Stimulated activated CD4-positive, alpha-beta T cell treated with anti-CD3 and anti-CD28 coated beads, Interleukin-4, amount 100 ng/mL, for 1 hour (primary cell): ENCODE measurements around the gene ZNF521.
"Not testable (repeated sequence)": the region's sequence is repeated elsewhere in the genome, so short reads cannot be mapped to it uniquely, and the experiment has no call there.

Experiments used
- DNase-seq: peaks from one replicate; pipeline ENCODE4 v3.0.0-alpha.2; 2020

The ZNF521 gene

GRCh38 chr18:25288340-25288938 is 63.5 kb downstream of the ZNF521 start:
- no peak for DNase-seq

DNA sequence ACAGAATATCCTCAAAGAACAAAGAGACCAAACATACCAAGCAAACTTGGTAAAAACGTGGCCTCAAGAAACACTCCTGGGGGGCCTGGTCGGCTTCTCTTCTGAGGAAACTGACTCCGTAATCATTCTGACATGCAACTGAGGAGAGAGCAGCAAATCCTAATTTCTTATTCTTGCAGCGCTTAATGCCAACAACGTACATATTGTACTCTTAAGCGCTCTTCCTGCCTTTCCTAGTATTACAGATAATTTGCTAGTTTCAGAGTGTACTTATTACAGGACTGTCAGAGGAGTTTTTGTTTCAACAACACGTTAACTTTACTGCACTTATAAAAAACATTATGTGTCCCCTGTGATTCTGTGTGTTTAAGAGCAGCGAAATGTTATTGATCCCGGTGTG is 64.9 kb downstream of the ZNF521 start:
- DNase-seq, result no peak

GRCh38 chr18:25284861-25285550 is 67.0 kb downstream of the ZNF521 start:
- DNase-seq, result no peak

DNA sequence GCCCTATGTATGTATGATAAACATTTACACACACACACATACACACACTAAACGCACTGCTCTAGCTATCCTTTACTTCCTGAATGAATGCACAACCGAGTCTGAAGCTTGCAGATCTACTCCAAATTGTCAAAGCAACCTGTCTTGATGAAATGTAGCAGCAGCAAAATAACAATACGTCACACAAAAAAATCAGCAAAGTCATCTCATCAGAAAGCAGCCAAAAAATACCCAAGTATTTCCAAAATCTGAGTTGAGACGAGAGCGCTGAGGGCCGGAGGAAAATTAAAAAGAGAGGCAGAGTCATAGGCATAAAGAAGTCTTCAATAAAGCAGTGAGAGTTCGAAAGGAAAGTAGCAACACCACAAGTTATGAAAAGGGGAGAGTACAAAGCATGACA is 67.7 kb downstream of the ZNF521 start:
- DNase-seq, result no peak

DNA sequence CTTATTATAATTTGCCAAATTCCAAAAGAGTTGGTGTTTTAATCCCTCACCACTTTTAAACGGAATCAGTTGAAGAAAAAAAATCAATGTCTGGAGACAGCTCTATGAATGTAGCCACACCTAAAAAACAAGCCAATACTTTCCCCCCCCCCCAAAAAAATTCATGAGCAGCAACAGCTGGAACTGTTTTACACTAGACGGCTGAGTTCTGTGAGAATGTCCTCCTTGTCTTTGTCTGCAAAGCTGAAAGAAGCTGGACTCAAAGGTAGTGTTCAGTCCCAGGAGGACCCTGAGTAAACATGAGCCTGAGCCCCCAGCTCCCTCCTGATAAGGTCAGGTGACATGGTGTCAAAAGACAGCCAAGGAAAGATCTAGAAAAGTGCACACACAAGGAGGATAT is 68.2 kb downstream of the ZNF521 start:
- no peak for DNase-seq

DNA sequence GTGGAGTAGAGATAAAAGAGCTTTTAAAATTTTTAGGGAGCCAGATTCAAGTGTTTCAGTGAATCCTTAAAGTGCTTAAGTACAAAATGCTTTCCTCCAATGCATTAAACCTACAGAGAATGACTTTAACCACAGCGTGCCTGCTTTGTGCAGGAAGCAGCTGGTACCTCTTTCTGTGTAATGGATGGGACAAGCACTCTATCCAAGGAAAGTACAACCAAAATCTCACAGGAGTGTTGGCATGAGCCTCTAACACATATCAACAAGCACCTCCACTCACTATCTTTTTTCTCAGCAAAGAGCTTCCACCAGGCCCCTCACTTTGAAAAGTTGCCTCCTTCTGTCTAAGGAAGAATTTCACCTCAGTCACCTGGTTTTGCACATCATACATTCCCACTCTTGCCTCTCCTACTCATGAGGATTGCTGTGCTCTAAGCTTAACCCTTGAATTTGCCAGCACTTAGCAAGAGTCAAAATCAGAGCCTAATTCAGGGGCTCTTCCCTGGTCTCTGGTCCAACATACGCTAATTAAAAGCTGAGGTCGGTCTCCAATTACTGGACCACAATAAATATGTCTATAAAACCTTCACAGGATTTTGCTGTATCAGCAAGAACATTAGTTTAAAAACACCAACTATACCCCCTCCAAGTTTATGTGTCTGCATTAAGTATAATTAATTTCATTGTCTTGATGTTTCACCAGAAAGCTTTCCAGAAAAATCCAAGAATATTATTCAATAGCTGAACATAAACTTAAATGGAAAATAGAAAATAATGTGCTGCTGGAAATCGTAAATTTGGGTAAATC is 68.9 kb downstream of the ZNF521 start:
- no peak for DNase-seq

DNA sequence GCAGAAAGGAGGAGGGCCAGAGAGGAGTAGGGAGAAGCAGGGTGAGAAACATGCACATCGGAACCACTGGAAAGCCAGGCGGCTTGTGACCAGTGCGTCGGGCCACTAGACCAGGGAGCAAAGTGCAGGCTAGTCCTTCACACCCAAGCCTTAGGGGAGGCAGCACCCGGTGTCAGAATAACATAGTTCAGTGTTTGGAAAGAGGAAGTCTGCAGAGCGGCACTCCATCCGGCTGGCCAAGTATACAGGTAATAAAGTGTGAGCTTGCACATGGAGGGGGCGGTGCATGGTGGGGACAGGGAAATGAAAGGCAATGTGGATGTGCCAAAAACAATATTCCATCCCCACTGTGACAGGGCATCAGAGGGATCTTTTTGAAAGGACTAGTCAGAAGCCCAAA is 69.7 kb downstream of the ZNF521 start:
- no peak for DNase-seq

DNA sequence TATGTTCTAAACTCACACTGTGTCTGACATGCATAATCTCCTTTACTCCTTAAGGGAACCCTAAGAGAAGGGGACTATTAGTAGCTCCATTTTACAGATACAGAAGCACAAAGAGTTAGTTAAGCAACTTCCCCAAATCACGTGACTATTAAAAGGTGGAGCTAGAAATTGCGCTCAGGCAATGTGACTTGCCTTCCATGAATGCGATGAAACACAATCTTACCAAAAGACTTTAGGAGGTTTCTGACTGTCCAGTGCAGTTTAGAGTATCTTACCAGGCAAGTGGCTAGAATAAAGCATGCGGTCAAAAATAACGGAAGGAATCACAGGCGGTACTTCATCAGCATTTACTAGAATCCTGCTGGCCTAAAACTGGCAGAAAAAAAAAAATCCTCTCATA is 70.4 kb downstream of the ZNF521 start:
- no peak for DNase-seq

- DNase-seq, result no peak
These were observed 72.0 kb downstream of the ZNF521 start for GRCh38 chr18:25279961-25280360.

- DNase-seq, result no peak
These were observed 72.4 kb downstream of the ZNF521 start for GRCh38 chr18:25279556-25279955.

DNA sequence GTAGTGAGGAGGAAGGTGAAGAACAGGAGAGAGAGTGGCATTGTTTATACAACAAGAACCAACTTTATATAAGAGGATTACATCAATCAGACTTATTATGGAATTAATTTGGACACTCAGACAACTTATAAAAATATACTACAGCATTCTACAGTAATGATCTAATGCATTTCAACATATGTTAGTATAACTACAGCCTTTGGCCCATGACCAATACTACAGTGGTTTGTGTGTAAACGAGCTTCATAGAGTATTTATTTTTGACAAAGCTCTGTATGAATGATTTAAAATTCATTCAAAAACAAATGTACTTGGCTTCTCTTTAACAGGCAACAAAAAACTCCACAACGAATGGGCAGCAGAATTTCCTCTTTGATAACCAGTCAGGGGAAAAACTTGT is 72.8 kb downstream of the ZNF521 start:
- DNase-seq, result no peak

GRCh38 chr18:25278394-25278793 is 73.6 kb downstream of the ZNF521 start:
- DNase-seq, result no peak

GRCh38 chr18:25275412-25276001 is 76.5 kb downstream of the ZNF521 start:
- no peak for DNase-seq

DNA sequence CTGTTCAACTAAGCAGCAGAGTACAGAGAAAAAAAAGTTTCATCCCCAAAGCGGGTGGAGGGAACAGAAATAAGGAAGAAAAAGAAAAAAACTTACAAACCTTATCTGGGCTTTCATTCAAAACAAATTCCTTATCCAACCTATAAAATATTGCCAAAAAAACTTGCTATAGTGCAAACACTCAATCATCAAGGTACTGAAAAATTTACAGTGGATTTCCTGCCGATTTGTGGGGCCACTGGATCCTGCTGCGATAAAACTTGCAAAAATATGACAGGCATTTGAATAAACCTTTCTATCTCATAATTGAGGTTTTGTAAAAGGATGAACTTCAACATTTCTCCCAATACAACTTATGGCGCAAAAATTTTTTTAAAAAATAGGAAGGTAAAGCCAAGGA is 77.0 kb downstream of the ZNF521 start:
- no peak for DNase-seq

- not testable (repeated sequence) for DNase-seq
These were observed 84.9 kb downstream of the ZNF521 start for GRCh38 chr18:25266931-25267527.

GRCh38 chr18:25262920-25263319 is 89.0 kb downstream of the ZNF521 start:
- no peak for DNase-seq

DNA sequence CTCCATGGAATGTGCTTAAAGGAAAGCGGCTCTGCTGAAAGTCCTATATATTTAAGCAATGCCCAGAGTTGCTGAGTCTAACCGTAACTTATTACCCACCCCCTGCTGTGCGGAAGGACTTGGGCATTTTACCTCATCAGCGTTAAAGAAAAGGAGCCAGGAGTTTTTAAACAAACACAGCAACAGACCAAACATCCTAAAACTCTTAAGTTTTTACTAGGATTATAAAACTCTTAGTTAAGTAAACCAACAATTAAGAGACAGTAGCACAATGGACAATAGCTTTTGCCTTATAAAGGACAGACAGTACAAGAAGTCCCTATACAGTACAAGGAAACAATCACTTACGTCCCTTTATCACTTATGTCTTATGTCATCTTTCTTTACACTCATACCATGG is 90.2 kb downstream of the ZNF521 start:
- no peak for DNase-seq

GRCh38 chr18:25256439-25256838 is 95.5 kb downstream of the ZNF521 start:
- DNase-seq, result no peak

DNA sequence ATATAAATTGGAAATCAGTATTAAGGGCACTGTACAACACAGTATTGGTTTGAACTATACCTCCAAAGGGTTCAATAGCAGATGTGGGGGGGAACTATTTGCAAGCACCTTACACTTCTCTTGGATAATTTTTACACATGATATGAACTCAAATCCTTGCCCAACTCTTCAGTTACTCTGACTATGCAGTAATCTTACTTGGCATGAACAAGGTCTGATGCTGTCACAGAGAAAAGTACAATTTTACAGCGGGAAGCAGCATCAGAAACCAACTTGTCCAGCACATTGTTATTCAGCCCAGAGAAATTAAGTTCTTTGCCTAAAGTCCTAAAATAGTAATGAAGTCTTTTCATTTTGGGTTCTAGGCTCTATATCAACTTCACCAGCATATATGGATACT is 98.2 kb downstream of the ZNF521 start:
- no peak for DNase-seq

DNA sequence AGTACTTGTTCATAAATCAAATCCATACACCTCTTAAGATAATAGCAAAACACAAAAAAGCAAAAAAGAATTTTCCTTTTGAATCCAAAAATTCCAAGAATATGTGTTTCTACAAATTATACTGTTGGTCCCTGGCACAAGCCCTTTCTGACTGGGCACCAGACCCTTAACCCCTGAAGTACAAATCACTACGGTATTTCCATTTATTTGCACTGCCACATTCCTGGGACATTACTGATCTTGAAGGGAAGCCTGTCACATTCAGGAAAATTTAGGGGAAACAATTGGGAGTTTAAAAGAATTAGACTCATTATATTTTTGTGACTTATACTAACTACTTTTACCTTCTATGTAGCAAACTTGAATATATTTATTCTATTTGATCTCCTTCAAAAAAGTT is 98.8 kb downstream of the ZNF521 start:
- DNase-seq, result no peak

- DNase-seq, result no peak
These were observed 100.9 kb downstream of the ZNF521 start for GRCh38 chr18:25251068-25251467.

- DNase-seq, result no peak
These were observed 101.5 kb downstream of the ZNF521 start for GRCh38 chr18:25250474-25250851.

DNA sequence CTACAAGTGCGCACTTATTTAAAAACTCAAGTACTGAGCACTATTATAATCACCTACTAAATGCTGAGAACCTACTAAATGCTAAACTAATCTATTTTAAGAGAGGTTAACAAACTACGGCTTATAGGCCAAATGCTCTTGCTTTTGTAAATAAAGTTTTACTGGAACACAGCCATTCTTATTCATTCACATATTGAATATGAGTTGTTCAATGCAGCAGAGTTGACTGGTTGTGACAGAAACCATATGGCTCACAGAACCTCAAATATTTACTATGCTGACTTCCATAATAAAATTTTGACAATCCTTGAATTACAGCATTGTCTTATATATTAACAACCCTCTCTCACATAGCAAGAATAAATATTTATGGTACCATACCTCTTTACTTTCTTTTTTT is 103.2 kb downstream of the ZNF521 start:
- DNase-seq, result no peak
